Activated CD4-positive, alpha-beta T cell treated with anti-CD3 and anti-CD28 coated beads, Interleukin-2, amount 50 U/mL, for 4 hours (primary cell): ENCODE results near the gene GFOD1.
A peak's percentile ranks its signal among the peaks of the same experiment; 100 is the strongest.
"Not testable (repeated sequence)": the region's sequence is repeated elsewhere in the genome, so short reads cannot be mapped to it uniquely, and the experiment has no call there.

Source experiments
- DNase-seq, 2 experiments: peaks; one replicate each; pipeline ENCODE4 v3.0.0-alpha.2; 2020

The GFOD1 gene

GRCh38 chr6:13462458-13463327, 24.7 kb downstream of the GFOD1 start:
- DNase-seq = no peak

GRCh38 chr6:13461805-13462204, 25.6 kb downstream of the GFOD1 start:
- no peak for DNase-seq

GRCh38 chr6:13461307-13461706, 26.1 kb downstream of the GFOD1 start:
- no peak for DNase-seq

GRCh38 chr6:13460289-13460688, 27.1 kb downstream of the GFOD1 start:
- not testable (repeated sequence) for DNase-seq

- no peak for DNase-seq
These were observed 29.8 kb downstream of the GFOD1 start for GRCh38 chr6:13457577-13457976.

GRCh38 chr6:13455552-13455966, 31.8 kb downstream of the GFOD1 start:
- peak in 1 of 2 experiments; percentile 7 for DNase-seq

GRCh38 chr6:13454286-13455221, 32.8 kb downstream of the GFOD1 start:
- DNase-seq = peak; percentile 80 to 86

GRCh38 chr6:13453771-13454251, 33.6 kb downstream of the GFOD1 start:
- DNase-seq = peak; percentile 20 to 34

- DNase-seq = no peak
These were observed 34.2 kb downstream of the GFOD1 start for GRCh38 chr6:13453153-13453552.

GRCh38 chr6:13452346-13453117, 34.9 kb downstream of the GFOD1 start:
- no peak for DNase-seq

GRCh38 chr6:13451181-13451895, 36.1 kb downstream of the GFOD1 start:
- no peak for DNase-seq

- no peak for DNase-seq
These were observed 36.8 kb downstream of the GFOD1 start for GRCh38 chr6:13450628-13451027.

GRCh38 chr6:13447949-13448724, 39.3 kb downstream of the GFOD1 start:
- no peak for DNase-seq

GRCh38 chr6:13446381-13446780, 41.0 kb downstream of the GFOD1 start:
- DNase-seq = no peak

GRCh38 chr6:13445744-13446115, 41.7 kb downstream of the GFOD1 start:
- DNase-seq = no peak

GRCh38 chr6:13445005-13445743, 42.2 kb downstream of the GFOD1 start:
- DNase-seq = no peak

GRCh38 chr6:13444604-13445003, 42.8 kb downstream of the GFOD1 start:
- no peak for DNase-seq

GRCh38 chr6:13443978-13444377, 43.4 kb downstream of the GFOD1 start:
- DNase-seq = not testable (repeated sequence)

- no peak for DNase-seq
These were observed 45.6 kb downstream of the GFOD1 start for GRCh38 chr6:13441778-13442177.

GRCh38 chr6:13439644-13440043, 47.8 kb downstream of the GFOD1 start:
- no peak for DNase-seq
